Sigmoid colon (tissue), 4 donors: Measurements from ENCODE around the gene AP4S1.
"Not testable (repeated sequence)": the region's sequence is repeated elsewhere in the genome, so short reads cannot be mapped to it uniquely, and the experiment has no call there.

Source experiments
- CTCF ChIP-seq, 4 experiments: fragments of 450-650 bp in 3 of 4; fragments of 200-600 bp in 1 of 4; IDR thresholded peaks; one replicate each; pipeline ENCODE4 v1.5.1; 2016 to 2019; ENCODE audit warnings: antibody characterized with exemption in 4 of 4, mild to moderate bottlenecking in 3 of 4, moderate library complexity in 2 of 4
- EP300 ChIP-seq, 4 donors: sonication (generic); formaldehyde crosslinking; IDR thresholded peaks; one replicate each; pipeline ENCODE4 v1.6.1; 2017; ENCODE audit warnings: antibody characterized with exemption in 4 of 4
- POLR2A ChIP-seq, 2 donors: fragments of 450-650 bp; IDR thresholded peaks; one replicate each; pipeline ENCODE4 v1.6.1; 2016; ENCODE audit warnings: antibody characterized with exemption in 2 of 2, mild to moderate bottlenecking in 2 of 2, moderate library complexity in 2 of 2

- TF ChIP-seq CTCF, EP300, POLR2A (IDR thresholded peaks at IDR 0.05): not testable (repeated sequence)
These were observed 21.4 kb upstream of the AP4S1 start for GRCh38 chr14:31004007-31004406.
